K562 (cell line): ENCODE results near the gene SLFN14. TPM values are rescaled to one million over a fixed set of nuclear protein-coding genes. Genes with fewer than 3 reads are reported as not detected.
A peak's percentile ranks its signal among the peaks of the same experiment; 100 is the strongest.

Experiments
- ATAC-seq: fragments of 200-7000 bp; cut with Tn5 transposase; 3 replicates; pipeline ENCODE4 v1.9.1; 2020; ENCODE audit warnings: moderate library complexity
- BruUV-seq: library from RNA; stranded (reverse); fragments of 400-500 nt; replicated peaks from 2 replicates; lab custom pipeline; 2021; lab: Mats Ljungman, UMichigan
- CTCF ChIA-PET: fragments of 300-600 bp; formaldehyde crosslinking; extraction: SDS; loops from one replicate; lab custom pipeline; 2021; ENCODE audit warnings: low intra/inter-chr PET ratio; lab: Yijun Ruan, JAX
- POLR2A ChIA-PET: fragments of 300-600, 350-650 bp; sonication (Branson Sonifier 250); formaldehyde crosslinking; extraction: SDS; loops from one replicate; lab custom pipeline; 2021; ENCODE audit warnings: antibody characterized with exemption, inconsistent platforms; lab: Yijun Ruan, JAX
- DNase-seq, 4 experiments: peaks; one replicate each; pipeline versions ENCODE4 v3.0.0 to v3.0.0-alpha.2; 2011 to 2018; ENCODE audit warnings: low spot score in 3 of 4, mixed read lengths in 3 of 4; ENCODE audit errors: extremely low read depth in 1 of 4
- FAIRE-seq: peaks from 2 replicates; lab custom pipeline; 2011; peaks lifted over from hg19 to GRCh38; lab: Jason Lieb, UNC
- H2AFZ ChIP-seq: 2 replicates; pipeline ENCODE4 v1.6.0; 2011; ENCODE audit warnings: low read depth, low read length, control low read depth, inconsistent platforms
- H3K27ac ChIP-seq: fragments of 200-600 bp; 3 replicates; pipeline ENCODE4 v1.8.0; 2011; ENCODE audit warnings: low read depth, mild to moderate bottlenecking, control low read depth, inconsistent platforms, low read length, moderate library complexity, mixed read lengths; ENCODE audit errors: extremely low read depth
- H3K27me3 ChIP-seq, 2 experiments: fragments of 300-600 bp in 1 of 2; 2 replicates in 1 of 2; 3 replicates in 1 of 2; pipeline versions ENCODE4 v1.6.0 to v1.8.0; 2011; ENCODE audit warnings: inconsistent platforms in 2 of 2, low read length in 2 of 2, mild to moderate bottlenecking in 1 of 2, mixed read lengths in 1 of 2, moderate library complexity in 1 of 2; ENCODE audit not compliant: control insufficient read depth in 2 of 2, insufficient read depth in 2 of 2
- H3K36me3 ChIP-seq: fragments of 300-600 bp; 3 replicates; pipeline ENCODE4 v1.8.0; 2011; ENCODE audit warnings: mild to moderate bottlenecking, low read length, inconsistent platforms; ENCODE audit not compliant: control insufficient read depth, insufficient read depth
- H3K4me1 ChIP-seq, 2 experiments: fragments of 200-600 bp in 1 of 2; replicated peaks in 1 of 2; 2 replicates in 1 of 2; 3 replicates in 1 of 2; pipeline versions ENCODE4 v1.5.1 to v1.8.0; 2011; ENCODE audit warnings: inconsistent platforms in 2 of 2, low read length in 2 of 2, mild to moderate bottlenecking in 1 of 2, mixed read lengths in 1 of 2, moderate library complexity in 1 of 2; ENCODE audit not compliant: control insufficient read depth in 2 of 2, insufficient read depth in 2 of 2
- H3K4me2 ChIP-seq: 2 replicates; pipeline ENCODE4 v1.6.1; 2011; ENCODE audit warnings: low read length, control low read depth, inconsistent platforms, mixed read lengths; ENCODE audit not compliant: insufficient read depth
- H3K4me3 ChIP-seq: fragments of 200-600 bp; sonication (generic), shearing (Covaris generic); 2 replicates; pipeline ENCODE4 v1.5.1; 2016; ENCODE audit warnings: control low read depth, inconsistent platforms
- H3K79me2 ChIP-seq: fragments of 200-600 bp; 3 replicates; pipeline ENCODE4 v1.8.0; 2011; ENCODE audit warnings: low read length, inconsistent platforms; ENCODE audit not compliant: control insufficient read depth, insufficient read depth
- H3K9ac ChIP-seq, 2 experiments: 2 replicates each; pipeline versions ENCODE4 v1.6.0 to v1.6.1; 2011; ENCODE audit warnings: low read depth in 2 of 2, low read length in 2 of 2, control low read depth in 1 of 2, inconsistent platforms in 1 of 2, mild to moderate bottlenecking in 1 of 2, mixed read lengths in 1 of 2; ENCODE audit not compliant: insufficient read depth in 1 of 2
- H3K9me1 ChIP-seq: one replicate; pipeline ENCODE4 v1.6.0; 2011; ENCODE audit warnings: inconsistent platforms, mild to moderate bottlenecking, low read length, moderate library complexity; ENCODE audit not compliant: control insufficient read depth, insufficient read depth
- H3K9me3 ChIP-seq: replicated peaks from 2 replicates; pipeline ENCODE4 v1.5.1; 2011; ENCODE audit warnings: low read depth, low read length, inconsistent platforms; ENCODE audit not compliant: control insufficient read depth, insufficient read depth
- H4K20me1 ChIP-seq: replicated peaks from 2 replicates; pipeline ENCODE4 v1.6.1; 2011; ENCODE audit warnings: low read length, inconsistent platforms, mixed read lengths; ENCODE audit not compliant: control insufficient read depth, insufficient read depth
- BACH1 ChIP-seq: fragments of 200-800 bp; sonication (Bioruptor generic); IDR thresholded peaks from 2 replicates; pipeline ENCODE4 v1.6.1; 2016; ENCODE audit warnings: missing genetic modification characterization, missing compliant biosample characterization
- BRD9 ChIP-seq: fragments of 450-650 bp; IDR thresholded peaks from 2 replicates; pipeline ENCODE4 v1.6.1; 2018; ENCODE audit warnings: low read depth; ENCODE audit not compliant: partially characterized antibody
- EP400 ChIP-seq: fragments of 450-650 bp; IDR thresholded peaks from 2 replicates; pipeline ENCODE4 v1.6.1; 2017; ENCODE audit warnings: antibody characterized with exemption, mild to moderate bottlenecking, moderate library complexity
- KDM5B ChIP-seq: fragments of 200-600 bp; sonication (generic); IDR thresholded peaks from 2 replicates; pipeline ENCODE4 v1.6.1; 2012; ENCODE audit warnings: low read depth, mild to moderate bottlenecking, moderate library complexity, low read length, control low read depth, inconsistent platforms; ENCODE audit not compliant: insufficient replicate concordance
- NR2C2 ChIP-seq, 2 experiments: fragments of 200-800 bp in 1 of 2; sonication (Bioruptor generic) in 1 of 2; sonication (generic) in 1 of 2; formaldehyde crosslinking in 1 of 2; IDR thresholded peaks; 2 replicates each; pipeline versions ENCODE4 v1.6.1 to v1.8.0; 2016 to 2022; ENCODE audit warnings: mild to moderate bottlenecking in 1 of 2, missing compliant biosample characterization in 1 of 2, missing genetic modification characterization in 1 of 2, missing genetic modification reagents in 1 of 2
- TAF9B ChIP-seq: fragments of 450-650 bp; IDR thresholded peaks from 2 replicates; pipeline ENCODE4 v1.6.1; 2018; ENCODE audit warnings: mild to moderate bottlenecking; ENCODE audit not compliant: partially characterized antibody
- ZNF75A ChIP-seq: fragments of 450-650 bp; formaldehyde crosslinking; IDR thresholded peaks from 2 replicates; pipeline ENCODE4 v1.4.0; 2020; ENCODE audit warnings: mild to moderate bottlenecking
- WGBS: fragments of 100-300 bp; shearing (Covaris generic); methylation state at CpG from one replicate; pipeline ENCODE4 v1.1.6; 2016; ENCODE audit warnings: low coverage, mixed read lengths; ENCODE audit not compliant: insufficient coverage; ENCODE audit errors: missing lambda C conversion rate; 5-methylcytosine and 5-hydroxymethylcytosine counted together
- in situ Hi-C: fragments of 300-500 bp; cut with MboI; formaldehyde crosslinking; loops from 4 replicates; pipeline ENCODE4 v1.15.0; 2018; ENCODE audit warnings: inconsistent platforms, mixed read lengths
- intact Hi-C: fragments of 100-400 bp; cut with micrococcal nuclease; formaldehyde crosslinking; loops from 2 replicates; pipeline ENCODE4 v1.14.2; 2022
- polyA plus RNA-seq, 8 experiments: library from polyadenylated mRNA; depleted of rRNA in 4 of 8; stranded (reverse) in 5 of 8; unstranded in 3 of 8; fragments of >200 nt; fragmentation: Nextera tagmentation in 2 of 8; fragmentation: Illumina TruSeq in 1 of 8; extraction: Ambion mirVana in 2 of 8; extraction: Trizol in 1 of 8; gene quantifications; 2 replicates each; pipeline versions ENCODE4 v1.2.1 to v1.2.3, GENCODE V29; 2011 to 2014; ENCODE audit warnings: inconsistent platforms in 1 of 8, missing spikeins in 1 of 8
- total RNA-seq, 7 experiments: library from RNA; depleted of rRNA in 6 of 7; stranded (reverse); fragments of >200 nt in 6 of 7; fragmentation: Illumina TruSeq in 2 of 7; extraction: Trizol in 2 of 7; gene quantifications; 2 replicates each; pipeline versions ENCODE4 v1.2.1 to v1.2.3, GENCODE V29; 2011 to 2021; ENCODE audit warnings: low replicate concordance in 1 of 7
- TF ChIP-seq, protein P1 (sequence below): fragments of 250-450 bp; sonication (Bioruptor Pico); IDR thresholded peaks from 2 replicates; pipeline ENCODE4 v1.5.0; 2020; ENCODE audit warnings: mild to moderate bottlenecking, borderline replicate concordance
- TF ChIP-seq, protein P2 (sequence below): sonication (generic); formaldehyde crosslinking; IDR thresholded peaks from 2 replicates; pipeline ENCODE4 v1.9.0; 2022; ENCODE audit warnings: mild to moderate bottlenecking, missing genetic modification reagents
- TF ChIP-seq, protein P3 (sequence below), 2 experiments: fragments of 450-650 bp; IDR thresholded peaks; 2 replicates each; pipeline ENCODE4 v1.6.1; 2016
- TF ChIP-seq, protein P4 (sequence below), 2 experiments: IDR thresholded peaks in 1 of 2; conservative IDR thresholded peaks in 1 of 2; 2 replicates each; pipeline ENCODE4 v1.6.1; 2016; ENCODE audit warnings: low read depth in 2 of 2, mild to moderate bottlenecking in 1 of 2, missing compliant biosample characterization in 1 of 2, missing genetic modification characterization in 1 of 2, moderate library complexity in 1 of 2

Gene SLFN14
- total and polyA plus RNA-seq, 9 of the 15 experiments (the other 6 are each of a cell fraction or from before 2014, with no cell fraction given) = 1.3 to 4.3 (median 3.1) TPM

DNA sequence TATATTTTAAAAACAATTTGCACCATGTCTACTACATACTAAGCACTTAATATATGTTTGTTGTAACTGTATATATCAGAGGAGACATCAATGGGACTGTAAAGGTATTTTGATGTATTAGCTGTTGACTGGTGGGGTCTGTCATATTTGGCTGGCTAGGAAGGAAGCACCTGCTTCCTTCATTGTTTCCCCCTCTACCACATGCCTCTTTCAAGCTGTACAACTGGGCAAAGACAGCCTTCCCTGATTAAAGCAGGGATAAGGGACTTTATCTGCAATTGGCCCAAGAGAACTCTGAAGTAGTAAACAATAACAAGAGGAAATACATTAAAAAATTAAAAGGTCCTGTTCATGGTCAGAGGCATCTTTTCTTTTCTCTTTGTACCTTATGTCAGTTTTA lies 17.6 kb downstream of the SLFN14 start (continued):
- TF ChIP-seq, protein P1, sequence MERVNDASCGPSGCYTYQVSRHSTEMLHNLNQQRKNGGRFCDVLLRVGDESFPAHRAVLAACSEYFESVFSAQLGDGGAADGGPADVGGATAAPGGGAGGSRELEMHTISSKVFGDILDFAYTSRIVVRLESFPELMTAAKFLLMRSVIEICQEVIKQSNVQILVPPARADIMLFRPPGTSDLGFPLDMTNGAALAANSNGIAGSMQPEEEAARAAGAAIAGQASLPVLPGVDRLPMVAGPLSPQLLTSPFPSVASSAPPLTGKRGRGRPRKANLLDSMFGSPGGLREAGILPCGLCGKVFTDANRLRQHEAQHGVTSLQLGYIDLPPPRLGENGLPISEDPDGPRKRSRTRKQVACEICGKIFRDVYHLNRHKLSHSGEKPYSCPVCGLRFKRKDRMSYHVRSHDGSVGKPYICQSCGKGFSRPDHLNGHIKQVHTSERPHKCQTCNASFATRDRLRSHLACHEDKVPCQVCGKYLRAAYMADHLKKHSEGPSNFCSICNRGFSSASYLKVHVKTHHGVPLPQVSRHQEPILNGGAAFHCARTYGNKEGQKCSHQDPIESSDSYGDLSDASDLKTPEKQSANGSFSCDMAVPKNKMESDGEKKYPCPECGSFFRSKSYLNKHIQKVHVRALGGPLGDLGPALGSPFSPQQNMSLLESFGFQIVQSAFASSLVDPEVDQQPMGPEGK (CRISPR knock-in tag) = no peak

DNA sequence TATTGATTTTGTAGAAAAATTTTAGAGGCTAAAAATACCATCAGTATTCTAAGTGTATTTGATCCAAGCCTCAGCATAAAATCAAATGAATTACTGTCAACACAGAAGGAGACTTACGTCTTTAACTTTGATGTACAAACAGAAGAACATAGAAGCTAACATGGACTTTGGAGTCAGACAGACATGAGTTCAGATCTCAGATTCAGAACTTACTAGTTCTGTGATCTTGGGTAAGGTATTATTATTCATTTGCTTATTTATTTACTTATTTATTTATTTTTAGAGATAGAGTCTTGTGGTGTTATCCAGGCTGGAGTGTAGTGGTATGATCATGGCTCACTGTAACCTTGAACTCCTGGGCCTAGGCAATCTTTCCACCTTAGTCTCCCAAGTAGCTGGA lies 19.2 kb downstream of the SLFN14 start:
- CTCF ChIA-PET = no interaction called here
- Histone ChIP-seq H2AFZ (peak overlapping the region; percentile 97), H3K36me3 (no peaks in the 10 kb centered on the region), H3K9me1 (no peaks in the 10 kb centered on the region), H3K4me1 (peaks cover 10 to 36% of the 10 kb centered on the region in 2 experiments; a peak in 3 of 5 replicates), H3K4me3 (no peak overlapping the region), H3K27ac (peak overlapping the region; percentile 73), H3K79me2 (no peaks in the 10 kb centered on the region), H3K9ac (peak overlapping the region in 1 of 2 experiments; percentile 65; a peak in 2 of 4 replicates), H3K9me3 (no peaks in the 10 kb centered on the region), H3K27me3 (no peaks in the 10 kb centered on the region), H3K4me2 (peak overlapping the region; percentile 28; the same call in 1 of the 2 replicates), H4K20me1 (no peaks in the 10 kb centered on the region)
- 64% methylated on average over 1 of the region's 1 CpG for WGBS
- peak; percentile 3 for TF ChIP-seq BRD9
- TF ChIP-seq BACH1 = 0 out of 2 replicates have a peak, but pooled peaks have one; percentile 2
- no peak for TF ChIP-seq NR2C2 (CRISPR knock-in tag; IDR thresholded peaks at IDR 0.05)
- TF ChIP-seq NR2C2 (tag; IDR thresholded peaks at IDR 0.05) = 0 out of 2 replicates have a peak, but pooled peaks have one; percentile 4
- TF ChIP-seq, protein P2, sequence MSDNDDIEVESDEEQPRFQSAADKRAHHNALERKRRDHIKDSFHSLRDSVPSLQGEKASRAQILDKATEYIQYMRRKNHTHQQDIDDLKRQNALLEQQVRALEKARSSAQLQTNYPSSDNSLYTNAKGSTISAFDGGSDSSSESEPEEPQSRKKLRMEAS = no peak
- no peak for TF ChIP-seq ZNF75A (CRISPR knock-in tag)
- TF ChIP-seq KDM5B = no peak
- TF ChIP-seq, protein P3, sequence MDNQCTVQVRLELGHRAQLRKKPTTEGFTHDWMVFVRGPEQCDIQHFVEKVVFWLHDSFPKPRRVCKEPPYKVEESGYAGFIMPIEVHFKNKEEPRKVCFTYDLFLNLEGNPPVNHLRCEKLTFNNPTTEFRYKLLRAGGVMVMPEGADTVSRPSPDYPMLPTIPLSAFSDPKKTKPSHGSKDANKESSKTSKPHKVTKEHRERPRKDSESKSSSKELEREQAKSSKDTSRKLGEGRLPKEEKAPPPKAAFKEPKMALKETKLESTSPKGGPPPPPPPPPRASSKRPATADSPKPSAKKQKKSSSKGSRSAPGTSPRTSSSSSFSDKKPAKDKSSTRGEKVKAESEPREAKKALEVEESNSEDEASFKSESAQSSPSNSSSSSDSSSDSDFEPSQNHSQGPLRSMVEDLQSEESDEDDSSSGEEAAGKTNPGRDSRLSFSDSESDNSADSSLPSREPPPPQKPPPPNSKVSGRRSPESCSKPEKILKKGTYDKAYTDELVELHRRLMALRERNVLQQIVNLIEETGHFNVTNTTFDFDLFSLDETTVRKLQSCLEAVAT (IDR thresholded peaks at IDR 0.05) = 0 out of 4 replicates have a peak, but pooled peaks of 1 of the 2 experiments have one; percentile 24
- peak; percentile 16; the same call in 1 of the 2 replicates for TF ChIP-seq EP400
- TF ChIP-seq TAF9B = peak; percentile 22
- TF ChIP-seq, protein P4, sequence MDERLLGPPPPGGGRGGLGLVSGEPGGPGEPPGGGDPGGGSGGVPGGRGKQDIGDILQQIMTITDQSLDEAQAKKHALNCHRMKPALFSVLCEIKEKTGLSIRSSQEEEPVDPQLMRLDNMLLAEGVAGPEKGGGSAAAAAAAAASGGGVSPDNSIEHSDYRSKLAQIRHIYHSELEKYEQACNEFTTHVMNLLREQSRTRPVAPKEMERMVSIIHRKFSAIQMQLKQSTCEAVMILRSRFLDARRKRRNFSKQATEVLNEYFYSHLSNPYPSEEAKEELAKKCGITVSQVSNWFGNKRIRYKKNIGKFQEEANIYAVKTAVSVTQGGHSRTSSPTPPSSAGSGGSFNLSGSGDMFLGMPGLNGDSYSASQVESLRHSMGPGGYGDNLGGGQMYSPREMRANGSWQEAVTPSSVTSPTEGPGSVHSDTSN (CRISPR knock-in tag; IDR thresholded peaks at IDR 0.05; ENCODE audit: low read depth) = no peak
- TF ChIP-seq, protein P4 (tag; conservative IDR thresholded peaks at IDR 0.05; ENCODE audit: low read depth) = 0 out of 2 replicates have a peak, but pooled peaks have one; percentile 1
- TSS peak; percentile 54 for BruUV-seq
- DNase-seq (no peak), ATAC-seq (no peak), FAIRE-seq (peak; percentile 29)
- in situ Hi-C loops (no loop called here), intact Hi-C loops (no loop called here)
- POLR2A ChIA-PET = interaction anchor here (0.6 to 1.8 kb wide), 2 partner anchors 7 to 20 kb away, joined by 3 to 7 read pairs; no protein-coding TSS in a partner anchor
